ENCODE data around the gene SLC48A1.
"Not testable (repeated sequence)": the region's sequence is repeated elsewhere in the genome, so short reads cannot be mapped to it uniquely, and the experiment has no call there.

The SLC48A1 gene

GRCh38 chr12:47801170-47801903, 28.3 kb downstream of the SLC48A1 start:
- Histone ChIP-seq H3K4me1 (ENCODE audit: control insufficient read depth in 1 of 2, insufficient read depth in 2 of 2, low read length in 2 of 2) (peaks cover 54 to 81% of the 10 kb centered on the region in 2 donors), H3K27me3 (ENCODE audit: low read depth, low read length) (no peaks in the 10 kb centered on the region), H3K9me3 (ENCODE audit: control insufficient read depth in 1 of 2, low read length in 2 of 2) (no peaks in the 10 kb centered on the region), H3K36me3 (ENCODE audit: control insufficient read depth in 1 of 2, insufficient read depth in 2 of 2, low read length in 2 of 2) (peaks cover 9 to 16% of the 10 kb centered on the region in 2 donors), H3K4me3 (ENCODE audit: low read depth in 1 of 2, low read length in 2 of 2) (no peak overlapping the region), H3K27ac (ENCODE audit: low read length) (peak overlapping the region; percentile 24)

- Histone ChIP-seq H3K27ac (ENCODE audit: low read length) (peak overlapping the region; percentile 60), H3K9me3 (ENCODE audit: control insufficient read depth in 1 of 2, low read length in 2 of 2) (no peaks in the 10 kb centered on the region), H3K4me1 (ENCODE audit: control insufficient read depth in 1 of 2, insufficient read depth in 2 of 2, low read length in 2 of 2) (peaks cover 54 to 86% of the 10 kb centered on the region in 2 donors), H3K27me3 (ENCODE audit: low read depth, low read length) (no peaks in the 10 kb centered on the region), H3K36me3 (ENCODE audit: control insufficient read depth in 1 of 2, insufficient read depth in 2 of 2, low read length in 2 of 2) (peaks cover 9 to 11% of the 10 kb centered on the region in 2 donors), H3K4me3 (ENCODE audit: low read depth in 1 of 2, low read length in 2 of 2) (no peak overlapping the region)
Measured at GRCh38 chr12:47801904-47802246, 28.8 kb downstream of the SLC48A1 start.

- Histone ChIP-seq H3K27ac (ENCODE audit: low read length) (peak overlapping the region; percentile 60), H3K4me1 (ENCODE audit: control insufficient read depth in 1 of 2, insufficient read depth in 2 of 2, low read length in 2 of 2) (peaks cover 57 to 90% of the 10 kb centered on the region in 2 donors), H3K36me3 (ENCODE audit: control insufficient read depth in 1 of 2, insufficient read depth in 2 of 2, low read length in 2 of 2) (peaks cover 8 to 10% of the 10 kb centered on the region in 2 donors), H3K27me3 (ENCODE audit: low read depth, low read length) (no peaks in the 10 kb centered on the region), H3K4me3 (ENCODE audit: low read depth in 1 of 2, low read length in 2 of 2) (no peak overlapping the region), H3K9me3 (ENCODE audit: control insufficient read depth in 1 of 2, low read length in 2 of 2) (no peaks in the 10 kb centered on the region)
Measured at GRCh38 chr12:47802312-47802711, 29.3 kb downstream of the SLC48A1 start.

GRCh38 chr12:47803191-47803875, 30.3 kb downstream of the SLC48A1 start:
- H3K27ac ChIP-seq (ENCODE audit: low read length), result peak overlapping the region; percentile 60
- no peaks in the 10 kb centered on the region for H3K9me3 ChIP-seq (ENCODE audit: control insufficient read depth in 1 of 2, low read length in 2 of 2)
- peaks cover 67 to 99% of the 10 kb centered on the region in 2 donors for H3K4me1 ChIP-seq (ENCODE audit: control insufficient read depth in 1 of 2, insufficient read depth in 2 of 2, low read length in 2 of 2)
- H3K27me3 ChIP-seq (ENCODE audit: low read depth, low read length), result no peaks in the 10 kb centered on the region
- peaks cover 0 to 5% of the 10 kb centered on the region in 2 donors for H3K36me3 ChIP-seq (ENCODE audit: control insufficient read depth in 1 of 2, insufficient read depth in 2 of 2, low read length in 2 of 2)
- H3K4me3 ChIP-seq (ENCODE audit: low read depth in 1 of 2, low read length in 2 of 2), result peak overlapping the region in 1 of 2 donors; percentile 14

GRCh38 chr12:47804171-47804570, 31.1 kb downstream of the SLC48A1 start:
- Histone ChIP-seq H3K9me3 (ENCODE audit: control insufficient read depth in 1 of 2, low read length in 2 of 2) (no peaks in the 10 kb centered on the region), H3K4me3 (ENCODE audit: low read depth in 1 of 2, low read length in 2 of 2) (peak overlapping the region in 1 of 2 donors; percentile 14), H3K27ac (ENCODE audit: low read length) (peak overlapping the region; percentile 23), H3K4me1 (ENCODE audit: control insufficient read depth in 1 of 2, insufficient read depth in 2 of 2, low read length in 2 of 2) (peaks cover 76 to 99% of the 10 kb centered on the region in 2 donors), H3K36me3 (ENCODE audit: control insufficient read depth in 1 of 2, insufficient read depth in 2 of 2, low read length in 2 of 2) (peaks cover 0 to 4% of the 10 kb centered on the region in 2 donors), H3K27me3 (ENCODE audit: low read depth, low read length) (no peaks in the 10 kb centered on the region)

- no peaks in the 10 kb centered on the region for H3K9me3 ChIP-seq (ENCODE audit: control insufficient read depth in 1 of 2, low read length in 2 of 2)
- no peak overlapping the region for H3K4me3 ChIP-seq (ENCODE audit: low read depth in 1 of 2, low read length in 2 of 2)
- peak overlapping the region; percentile 77 for H3K27ac ChIP-seq (ENCODE audit: low read length)
- no peaks in the 10 kb centered on the region for H3K36me3 ChIP-seq (ENCODE audit: control insufficient read depth in 1 of 2, insufficient read depth in 2 of 2, low read length in 2 of 2)
- H3K4me1 ChIP-seq (ENCODE audit: control insufficient read depth in 1 of 2, insufficient read depth in 2 of 2, low read length in 2 of 2), result peaks cover 74 to 94% of the 10 kb centered on the region in 2 donors
- no peaks in the 10 kb centered on the region for H3K27me3 ChIP-seq (ENCODE audit: low read depth, low read length)
Measured at GRCh38 chr12:47805417-47805816, 32.4 kb downstream of the SLC48A1 start.

- peak overlapping the region; percentile 56 for H3K27ac ChIP-seq (ENCODE audit: low read length)
- peak overlapping the region in 1 of 2 donors; percentile 33 for H3K4me3 ChIP-seq (ENCODE audit: low read depth in 1 of 2, low read length in 2 of 2)
- peaks cover 80 to 94% of the 10 kb centered on the region in 2 donors for H3K4me1 ChIP-seq (ENCODE audit: control insufficient read depth in 1 of 2, insufficient read depth in 2 of 2, low read length in 2 of 2)
Measured at GRCh38 chr12:47807338-47807737, 34.3 kb downstream of the SLC48A1 start.

GRCh38 chr12:47808050-47808449, 35.0 kb downstream of the SLC48A1 start:
- Histone ChIP-seq H3K27me3 (ENCODE audit: low read depth, low read length) (no peaks in the 10 kb centered on the region), H3K27ac (ENCODE audit: low read length) (peak overlapping the region; percentile 56), H3K4me3 (ENCODE audit: low read depth in 1 of 2, low read length in 2 of 2) (peak overlapping the region; percentile 33 to 37), H3K4me1 (ENCODE audit: control insufficient read depth in 1 of 2, insufficient read depth in 2 of 2, low read length in 2 of 2) (peaks cover 76 to 91% of the 10 kb centered on the region in 2 donors), H3K9me3 (ENCODE audit: control insufficient read depth in 1 of 2, low read length in 2 of 2) (no peaks in the 10 kb centered on the region), H3K36me3 (ENCODE audit: control insufficient read depth in 1 of 2, insufficient read depth in 2 of 2, low read length in 2 of 2) (no peaks in the 10 kb centered on the region)

More at GRCh38 chr12:47807338-47807737, 34.3 kb downstream of the SLC48A1 start:
- Histone ChIP-seq H3K27me3 (ENCODE audit: low read depth, low read length) (no peaks in the 10 kb centered on the region), H3K9me3 (ENCODE audit: control insufficient read depth in 1 of 2, low read length in 2 of 2) (no peaks in the 10 kb centered on the region), H3K36me3 (ENCODE audit: control insufficient read depth in 1 of 2, insufficient read depth in 2 of 2, low read length in 2 of 2) (no peaks in the 10 kb centered on the region)

GRCh38 chr12:47808574-47809365, 35.7 kb downstream of the SLC48A1 start:
- H3K27ac ChIP-seq (ENCODE audit: low read length), result peak overlapping the region; percentile 56
- H3K4me3 ChIP-seq (ENCODE audit: low read depth in 1 of 2, low read length in 2 of 2), result peak overlapping the region in 1 of 2 donors; percentile 37
- H3K4me1 ChIP-seq (ENCODE audit: control insufficient read depth in 1 of 2, insufficient read depth in 2 of 2, low read length in 2 of 2), result peaks cover 77 to 91% of the 10 kb centered on the region in 2 donors
- H3K27me3 ChIP-seq (ENCODE audit: low read depth, low read length), result no peaks in the 10 kb centered on the region
- H3K36me3 ChIP-seq (ENCODE audit: control insufficient read depth in 1 of 2, insufficient read depth in 2 of 2, low read length in 2 of 2), result peaks cover 0 to 1% of the 10 kb centered on the region in 2 donors
- H3K9me3 ChIP-seq (ENCODE audit: control insufficient read depth in 1 of 2, low read length in 2 of 2), result no peaks in the 10 kb centered on the region

GRCh38 chr12:47809518-47809917, 36.5 kb downstream of the SLC48A1 start:
- not testable (repeated sequence) for H3K9me3 ChIP-seq (ENCODE audit: control insufficient read depth in 1 of 2, low read length in 2 of 2); H3K36me3 ChIP-seq (ENCODE audit: control insufficient read depth in 1 of 2, insufficient read depth in 2 of 2, low read length in 2 of 2); H3K4me3 ChIP-seq (ENCODE audit: low read depth in 1 of 2, low read length in 2 of 2); H3K27me3 ChIP-seq (ENCODE audit: low read depth, low read length)
- H3K27ac ChIP-seq (ENCODE audit: low read length), result peak overlapping the region; percentile 98
- H3K4me1 ChIP-seq (ENCODE audit: control insufficient read depth in 1 of 2, insufficient read depth in 2 of 2, low read length in 2 of 2), result peaks cover 77 to 91% of the 10 kb centered on the region in 2 donors

- peaks cover 0 to 11% of the 10 kb centered on the region in 2 donors for H3K36me3 ChIP-seq (ENCODE audit: control insufficient read depth in 1 of 2, insufficient read depth in 2 of 2, low read length in 2 of 2)
- no peaks in the 10 kb centered on the region for H3K27me3 ChIP-seq (ENCODE audit: low read depth, low read length)
- H3K27ac ChIP-seq (ENCODE audit: low read length), result peak overlapping the region; percentile 98
- no peaks in the 10 kb centered on the region for H3K9me3 ChIP-seq (ENCODE audit: control insufficient read depth in 1 of 2, low read length in 2 of 2)
- H3K4me3 ChIP-seq (ENCODE audit: low read depth in 1 of 2, low read length in 2 of 2), result peak overlapping the region; percentile 3 to 64
- peaks cover 67 to 85% of the 10 kb centered on the region in 2 donors for H3K4me1 ChIP-seq (ENCODE audit: control insufficient read depth in 1 of 2, insufficient read depth in 2 of 2, low read length in 2 of 2)
Measured at GRCh38 chr12:47811072-47811396, 38.0 kb downstream of the SLC48A1 start.
